Adrenal gland (tissue), 5 donors: ENCODE measurements around the gene OR5AU1.

Experiments
- POLR2A ChIP-seq, 2 donors: fragments of 450-650 bp; IDR thresholded peaks; one replicate each; pipeline ENCODE4 v1.6.1; 2017; ENCODE audit warnings: antibody characterized with exemption in 2 of 2, mild to moderate bottlenecking in 2 of 2, moderate library complexity in 1 of 2
- TF ChIP-seq, protein P1 (sequence below), 6 experiments: fragments of 450-650 bp in 4 of 6; fragments of 200-600 bp in 2 of 6; sonication (generic) in 1 of 6; IDR thresholded peaks; 1 replicate in 5 of 6; 2 replicates in 1 of 6; pipeline versions ENCODE4 v1.5.1 to v1.8.0; 2016 to 2021; ENCODE audit warnings: antibody characterized with exemption in 6 of 6, mild to moderate bottlenecking in 2 of 6, moderate library complexity in 1 of 6
- donor health status: DM: no; HTN: no; CAD: no.

DNA sequence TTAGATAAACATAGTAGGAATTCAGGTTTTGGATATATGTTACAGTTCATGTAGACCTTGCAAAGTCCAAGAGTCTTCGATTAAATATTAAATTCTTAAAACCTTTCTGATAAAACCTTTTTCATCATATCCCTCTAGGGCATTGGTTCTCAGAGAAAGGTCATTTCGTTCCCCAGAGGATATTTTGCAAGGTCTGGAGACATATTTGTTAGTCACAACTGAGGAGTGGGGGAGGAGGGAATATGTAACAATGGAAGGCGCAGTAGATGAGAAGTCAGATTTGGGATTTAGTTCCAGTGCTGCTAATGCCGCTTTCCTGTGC, 49.7 kb downstream of the OR5AU1 start:
- TF ChIP-seq, protein P1, sequence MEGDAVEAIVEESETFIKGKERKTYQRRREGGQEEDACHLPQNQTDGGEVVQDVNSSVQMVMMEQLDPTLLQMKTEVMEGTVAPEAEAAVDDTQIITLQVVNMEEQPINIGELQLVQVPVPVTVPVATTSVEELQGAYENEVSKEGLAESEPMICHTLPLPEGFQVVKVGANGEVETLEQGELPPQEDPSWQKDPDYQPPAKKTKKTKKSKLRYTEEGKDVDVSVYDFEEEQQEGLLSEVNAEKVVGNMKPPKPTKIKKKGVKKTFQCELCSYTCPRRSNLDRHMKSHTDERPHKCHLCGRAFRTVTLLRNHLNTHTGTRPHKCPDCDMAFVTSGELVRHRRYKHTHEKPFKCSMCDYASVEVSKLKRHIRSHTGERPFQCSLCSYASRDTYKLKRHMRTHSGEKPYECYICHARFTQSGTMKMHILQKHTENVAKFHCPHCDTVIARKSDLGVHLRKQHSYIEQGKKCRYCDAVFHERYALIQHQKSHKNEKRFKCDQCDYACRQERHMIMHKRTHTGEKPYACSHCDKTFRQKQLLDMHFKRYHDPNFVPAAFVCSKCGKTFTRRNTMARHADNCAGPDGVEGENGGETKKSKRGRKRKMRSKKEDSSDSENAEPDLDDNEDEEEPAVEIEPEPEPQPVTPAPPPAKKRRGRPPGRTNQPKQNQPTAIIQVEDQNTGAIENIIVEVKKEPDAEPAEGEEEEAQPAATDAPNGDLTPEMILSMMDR (IDR thresholded peaks at IDR 0.05), result no peak
- no peak for TF ChIP-seq POLR2A (IDR thresholded peaks at IDR 0.05)
